Measurements from ENCODE around the gene PRRC2C. TPM values are rescaled to one million over a fixed set of nuclear protein-coding genes. Genes with fewer than 3 reads are reported as not detected.

The PRRC2C gene
- total and polyA plus RNA-seq, 2 experiments from 2014 or later: 70.0 to 83.3 TPM

DNA sequence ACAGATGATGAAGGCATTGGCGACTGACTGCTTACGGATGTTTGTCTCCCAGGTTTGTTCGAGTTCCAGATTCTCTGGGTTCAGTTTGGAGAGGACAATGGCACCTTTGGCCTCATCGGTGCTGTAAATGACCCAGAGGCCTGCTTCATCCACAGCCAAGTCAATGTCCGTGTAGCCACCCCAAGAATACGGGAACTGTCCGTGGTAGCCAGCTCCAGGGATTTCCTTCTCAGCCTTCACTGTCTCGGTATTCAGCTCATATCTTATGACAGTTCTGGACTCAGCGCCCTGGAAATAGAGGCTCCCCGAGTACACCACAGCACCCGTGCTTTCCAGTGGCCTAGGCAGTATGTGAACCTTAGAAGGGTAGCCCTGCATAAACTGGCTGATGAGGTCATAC is 150.8 kb downstream of the PRRC2C start:
- H3K27ac ChIP-seq: no peak overlapping the region
- TF ChIP-seq, protein P1, sequence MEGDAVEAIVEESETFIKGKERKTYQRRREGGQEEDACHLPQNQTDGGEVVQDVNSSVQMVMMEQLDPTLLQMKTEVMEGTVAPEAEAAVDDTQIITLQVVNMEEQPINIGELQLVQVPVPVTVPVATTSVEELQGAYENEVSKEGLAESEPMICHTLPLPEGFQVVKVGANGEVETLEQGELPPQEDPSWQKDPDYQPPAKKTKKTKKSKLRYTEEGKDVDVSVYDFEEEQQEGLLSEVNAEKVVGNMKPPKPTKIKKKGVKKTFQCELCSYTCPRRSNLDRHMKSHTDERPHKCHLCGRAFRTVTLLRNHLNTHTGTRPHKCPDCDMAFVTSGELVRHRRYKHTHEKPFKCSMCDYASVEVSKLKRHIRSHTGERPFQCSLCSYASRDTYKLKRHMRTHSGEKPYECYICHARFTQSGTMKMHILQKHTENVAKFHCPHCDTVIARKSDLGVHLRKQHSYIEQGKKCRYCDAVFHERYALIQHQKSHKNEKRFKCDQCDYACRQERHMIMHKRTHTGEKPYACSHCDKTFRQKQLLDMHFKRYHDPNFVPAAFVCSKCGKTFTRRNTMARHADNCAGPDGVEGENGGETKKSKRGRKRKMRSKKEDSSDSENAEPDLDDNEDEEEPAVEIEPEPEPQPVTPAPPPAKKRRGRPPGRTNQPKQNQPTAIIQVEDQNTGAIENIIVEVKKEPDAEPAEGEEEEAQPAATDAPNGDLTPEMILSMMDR (IDR thresholded peaks at IDR 0.05; ENCODE audit: low read depth, low read length): no peak
- peak; percentile 19 to 61 for DNase-seq (ENCODE audit: low read depth in 1 of 2, low spot score in 1 of 2)

DNA sequence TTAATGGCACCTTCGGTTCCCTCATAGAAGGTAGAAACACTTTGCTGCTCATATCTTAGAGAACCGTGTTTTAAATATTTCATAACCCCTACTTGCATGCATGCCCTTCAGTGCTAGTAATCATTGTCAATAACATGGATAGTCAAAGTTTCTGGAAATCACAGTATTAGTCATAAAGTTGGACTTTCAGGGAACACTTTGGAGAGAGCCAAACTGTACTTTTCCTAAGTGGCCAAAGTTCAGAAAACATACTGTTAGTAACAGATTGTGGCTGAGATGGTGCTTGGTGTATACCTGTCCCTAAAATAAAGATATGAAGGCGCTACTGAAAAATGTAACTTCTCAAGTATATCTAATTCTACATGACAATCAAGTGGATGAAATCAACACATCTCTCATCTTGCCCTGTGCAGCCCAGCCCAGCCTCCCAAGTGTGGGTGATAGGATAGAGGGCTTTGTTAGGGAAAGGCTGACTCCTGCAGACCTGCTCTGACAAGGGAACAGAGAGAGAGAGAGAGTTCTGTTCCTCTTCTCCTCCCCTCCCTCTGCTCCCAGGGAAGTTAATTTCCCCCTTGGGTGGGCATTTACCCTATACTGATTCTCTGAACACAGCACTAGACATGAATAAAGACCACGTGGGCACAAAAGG is 152.7 kb downstream of the PRRC2C start:
- Histone ChIP-seq H3K4me1 (ENCODE audit: low read depth) (no peaks in the 10 kb centered on the region), H3K4me3 (no peak overlapping the region), H3K27me3 (no peaks in the 10 kb centered on the region), H3K36me3 (no peaks in the 10 kb centered on the region), H3K27ac (no peak overlapping the region), H3K9me3 (ENCODE audit: low read depth) (no peaks in the 10 kb centered on the region)
- DNase-seq (ENCODE audit: low read depth in 1 of 2, low spot score in 1 of 2): no peak
- TF ChIP-seq, protein P1 (IDR thresholded peaks at IDR 0.05; ENCODE audit: low read depth, low read length): no peak

More for the DNA sequence above, 150.8 kb downstream of the PRRC2C start:
- H3K4me3 ChIP-seq: no peak overlapping the region
- H3K4me1 ChIP-seq (ENCODE audit: low read depth): no peaks in the 10 kb centered on the region
- H3K9me3 ChIP-seq (ENCODE audit: low read depth): no peaks in the 10 kb centered on the region
- no peaks in the 10 kb centered on the region for H3K27me3 ChIP-seq
- H3K36me3 ChIP-seq: no peaks in the 10 kb centered on the region

DNA sequence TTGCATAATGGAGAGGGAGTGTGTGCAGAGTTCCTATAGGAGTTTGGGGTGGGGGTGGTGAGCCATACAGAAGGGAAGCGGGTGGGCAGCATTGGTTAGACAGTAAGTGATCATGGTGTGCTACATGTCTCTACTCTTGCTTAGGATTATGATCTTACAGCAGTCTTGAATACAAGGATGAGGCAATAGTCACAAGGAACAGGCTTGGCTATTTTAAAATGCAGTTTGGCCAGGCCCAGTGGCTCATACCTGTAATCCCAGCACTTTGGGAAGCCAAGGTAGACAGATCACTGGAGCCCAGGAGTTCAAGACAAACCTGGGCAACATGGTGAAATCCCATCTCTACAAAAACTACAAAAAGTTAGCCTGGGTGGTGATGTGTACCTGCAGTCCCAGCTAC is 154.9 kb downstream of the PRRC2C start:
- Histone ChIP-seq H3K4me3 (no peak overlapping the region), H3K4me1 (ENCODE audit: low read depth) (no peaks in the 10 kb centered on the region), H3K27ac (no peak overlapping the region), H3K9me3 (ENCODE audit: low read depth) (no peaks in the 10 kb centered on the region), H3K27me3 (no peaks in the 10 kb centered on the region), H3K36me3 (no peaks in the 10 kb centered on the region)
- no peak for DNase-seq (ENCODE audit: low read depth in 1 of 2, low spot score in 1 of 2)
- TF ChIP-seq, protein P1 (IDR thresholded peaks at IDR 0.05; ENCODE audit: low read depth, low read length): no peak

DNA sequence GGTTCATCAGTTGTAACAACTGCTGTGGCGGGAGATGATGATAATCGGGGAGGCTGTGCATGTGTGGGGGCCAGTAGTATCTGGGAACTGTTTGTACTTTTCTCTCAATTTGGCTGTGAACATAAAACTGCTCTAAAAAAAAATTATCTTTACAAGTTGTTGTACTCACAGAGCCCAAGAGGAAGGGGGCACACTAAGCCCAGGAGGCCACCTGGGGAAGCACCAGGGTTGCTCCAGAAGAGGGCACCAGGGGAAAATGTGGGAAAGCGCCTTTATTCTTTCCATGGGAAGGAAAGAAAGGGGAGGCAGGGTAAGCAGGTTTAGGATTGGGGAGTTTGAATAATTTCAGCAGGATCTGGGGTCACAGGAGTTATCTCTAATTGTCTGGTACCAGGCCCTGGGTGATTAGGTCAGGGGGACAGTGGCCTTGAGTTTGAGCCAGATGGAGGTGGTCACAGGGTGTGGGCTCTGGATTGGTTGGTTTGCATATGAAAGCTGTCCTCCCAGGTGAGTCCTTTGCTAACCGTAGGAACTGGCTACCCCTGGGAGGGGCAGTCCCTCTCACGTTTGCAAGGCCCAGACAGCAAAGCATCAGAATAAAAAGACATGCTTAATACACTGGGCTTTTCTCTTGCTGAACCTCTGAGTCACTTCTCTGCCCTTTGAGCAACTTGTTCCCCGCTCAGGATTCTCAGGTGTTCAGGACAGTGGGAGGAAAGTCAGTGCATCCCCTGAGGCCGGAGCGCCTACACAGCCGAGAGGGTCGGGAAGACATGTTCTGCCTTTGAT is 155.9 kb downstream of the PRRC2C start:
- H3K9me3 ChIP-seq (ENCODE audit: low read depth): no peaks in the 10 kb centered on the region
- H3K36me3 ChIP-seq: no peaks in the 10 kb centered on the region
- peak in 1 of 2 donors; percentile 7 for DNase-seq (ENCODE audit: low read depth in 1 of 2, low spot score in 1 of 2)
- H3K27ac ChIP-seq: no peak overlapping the region
- TF ChIP-seq, protein P1 (IDR thresholded peaks at IDR 0.05; ENCODE audit: low read depth, low read length): no peak
- no peak overlapping the region for H3K4me3 ChIP-seq
- H3K4me1 ChIP-seq (ENCODE audit: low read depth): no peaks in the 10 kb centered on the region
- no peaks in the 10 kb centered on the region for H3K27me3 ChIP-seq

DNA sequence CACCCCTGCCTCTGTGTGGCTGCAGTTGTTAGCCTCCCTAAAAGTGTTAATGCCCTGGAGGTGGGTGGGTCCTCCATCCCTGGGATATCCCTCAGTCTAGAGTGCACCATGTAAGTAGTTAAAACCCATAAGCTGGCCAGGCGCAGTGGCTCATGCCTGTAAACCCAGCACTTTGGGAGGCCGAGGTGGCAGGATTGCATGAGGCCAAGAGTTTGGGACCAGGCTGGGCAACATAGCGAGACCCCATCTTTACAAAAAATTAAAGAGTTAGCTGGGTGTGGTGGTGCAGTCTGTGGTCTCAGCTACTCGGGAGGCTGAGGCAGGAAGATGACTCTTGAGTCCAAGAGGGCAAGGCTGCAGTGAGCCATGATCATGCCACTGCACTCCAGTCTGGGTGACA is 156.9 kb downstream of the PRRC2C start:
- Histone ChIP-seq H3K4me1 (ENCODE audit: low read depth) (no peaks in the 10 kb centered on the region), H3K4me3 (no peak overlapping the region), H3K36me3 (no peaks in the 10 kb centered on the region), H3K27me3 (no peaks in the 10 kb centered on the region), H3K27ac (no peak overlapping the region), H3K9me3 (ENCODE audit: low read depth) (no peaks in the 10 kb centered on the region)
- no peak for DNase-seq (ENCODE audit: low read depth in 1 of 2, low spot score in 1 of 2)
- TF ChIP-seq, protein P1 (IDR thresholded peaks at IDR 0.05; ENCODE audit: low read depth, low read length): no peak

Other genes starting within 250 kb of the PRRC2C start
- not detected in 2 replicates for gene FMO1, start 237.0 kb upstream of the PRRC2C start, total RNA-seq
- gene FMO1, start 237.0 kb upstream of the PRRC2C start, polyA plus RNA-seq: 0.06 TPM in 1 of 2 replicates, not detected in the other
- 3.5 and 4.1 TPM in 2 replicates for gene FMO4, start 171.3 kb upstream of the PRRC2C start, total RNA-seq
- gene FMO4, start 171.3 kb upstream of the PRRC2C start, polyA plus RNA-seq: 2.6 and 3.8 TPM in 2 replicates
- gene MYOCOS, start 136.7 kb downstream of the PRRC2C start, total RNA-seq: not detected in 2 replicates
- gene MYOCOS, start 136.7 kb downstream of the PRRC2C start, polyA plus RNA-seq: 0.10 TPM in 1 of 2 replicates, not detected in the other
- 0.07 and 0.12 TPM in 2 replicates for gene MYOC, start 167.2 kb downstream of the PRRC2C start, total RNA-seq
- not detected in 2 replicates for gene MYOC, start 167.2 kb downstream of the PRRC2C start, polyA plus RNA-seq

Data from cardiac muscle cell (in vitro differentiated cells and primary cell).